Spinal cord (tissue), 10 donors: Measurements from ENCODE around the gene SAMD8. TPM values are rescaled to one million over a fixed set of nuclear protein-coding genes. Genes with fewer than 3 reads are reported as not detected.
A peak's percentile ranks its signal among the peaks of the same experiment; 100 is the strongest.

Experiments used
- DNase-seq, 6 donors: peaks; one replicate each; pipeline versions ENCODE4 v3.0.0 to v3.0.0-alpha.2; 2013 to 2015; ENCODE audit warnings: low spot score in 6 of 6, low read depth in 4 of 6
- H3K27ac ChIP-seq: one replicate; pipeline ENCODE4 v1.5.1; 2013; ENCODE audit warnings: low read depth, low read length, control low read depth
- H3K27me3 ChIP-seq: one replicate; pipeline ENCODE4 v1.6.1; 2013; ENCODE audit warnings: low read length; ENCODE audit not compliant: control insufficient read depth, insufficient read depth
- H3K36me3 ChIP-seq: one replicate; pipeline ENCODE4 v1.6.1; 2013; ENCODE audit warnings: low read length; ENCODE audit not compliant: control insufficient read depth, insufficient read depth
- H3K4me1 ChIP-seq: one replicate; pipeline ENCODE4 v1.6.1; 2013; ENCODE audit warnings: low read length; ENCODE audit not compliant: control insufficient read depth, insufficient read depth
- H3K4me3 ChIP-seq: one replicate; pipeline ENCODE4 v1.5.1; 2013; ENCODE audit warnings: low read depth, low read length, control low read depth
- H3K9me3 ChIP-seq: one replicate; pipeline ENCODE4 v1.6.1; 2013; ENCODE audit warnings: low read length; ENCODE audit not compliant: control insufficient read depth, insufficient read depth
- WGBS: methylation state at CpG from one replicate; pipeline ENCODE4 v1.1.5; 2013; ENCODE audit warnings: missing lambda C conversion rate; ENCODE audit not compliant: insufficient coverage; 5-methylcytosine and 5-hydroxymethylcytosine counted together
- polyA plus RNA-seq, 2 donors: library from polyadenylated mRNA; unstranded; fragments of 120-200 nt; gene quantifications; one replicate each; pipeline ENCODE4 v1.2.1, GENCODE V29; 2013; ENCODE audit not compliant: insufficient read length in 2 of 2
- total RNA-seq, 2 donors: library from RNA; depleted of rRNA in 1 of 2; stranded (reverse); fragments of 120-200 nt in 1 of 2; fragments of >200 nt in 1 of 2; gene quantifications; one replicate each; pipeline versions ENCODE4 v1.2.3 to v1.2.4, GENCODE V29; 2013 to 2014
- donor health status: healthy.

The SAMD8 gene
- total and polyA plus RNA-seq, 4 donors = 36.1 to 91.7 (median 45.4) TPM

DNA sequence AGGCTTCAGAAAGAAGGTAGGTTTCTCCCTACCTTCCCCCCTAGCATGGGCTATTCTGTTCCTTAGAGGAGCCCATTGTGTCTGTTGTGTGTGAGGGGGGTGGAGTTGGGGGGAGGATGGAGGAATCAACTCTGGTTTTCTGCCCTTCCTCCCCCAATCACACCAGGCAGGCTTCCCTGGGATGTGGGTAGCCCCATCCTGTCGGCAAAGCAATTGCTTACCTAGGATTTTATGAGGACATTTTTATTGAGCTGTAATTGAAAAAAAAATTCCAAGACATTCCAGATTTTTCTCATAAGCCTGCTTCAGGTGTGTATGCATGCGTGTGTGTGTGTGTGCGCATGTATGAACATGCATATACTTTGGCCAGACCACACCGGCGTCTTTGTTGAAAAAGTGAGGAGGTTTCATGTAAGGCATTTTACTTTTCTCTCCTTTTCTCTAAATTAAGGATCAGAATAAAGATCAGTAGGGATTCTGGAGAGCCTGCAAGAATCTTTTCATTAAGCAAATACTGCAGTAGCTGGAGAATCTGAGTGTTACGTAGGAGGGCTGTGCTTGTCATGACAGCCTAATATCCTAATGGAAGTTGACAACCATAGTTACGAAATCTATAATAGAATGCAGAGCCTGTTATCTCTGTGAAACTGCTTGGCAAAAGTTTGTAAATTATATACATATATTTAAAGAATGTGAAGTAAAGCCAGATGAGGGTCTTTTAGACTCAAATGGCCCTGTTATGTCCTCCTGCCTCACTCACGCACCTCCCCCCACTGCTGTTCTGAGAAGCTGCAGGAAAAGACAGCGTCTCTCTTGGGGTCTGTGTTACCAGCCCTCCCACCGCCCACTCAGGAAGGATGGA, 27.3 kb upstream of the SAMD8 start:
- H3K36me3 ChIP-seq = no peaks in the 10 kb centered on the region
- no peak overlapping the region for H3K4me3 ChIP-seq
- DNase-seq = peak in 1 of 6 donors; percentile 27
- no peak overlapping the region for H3K27ac ChIP-seq
- H3K4me1 ChIP-seq = no peaks in the 10 kb centered on the region
- no peaks in the 10 kb centered on the region for H3K9me3 ChIP-seq
- no peaks in the 10 kb centered on the region for H3K27me3 ChIP-seq
- WGBS = 83% methylated on average over 1 of the region's 10 CpGs

DNA sequence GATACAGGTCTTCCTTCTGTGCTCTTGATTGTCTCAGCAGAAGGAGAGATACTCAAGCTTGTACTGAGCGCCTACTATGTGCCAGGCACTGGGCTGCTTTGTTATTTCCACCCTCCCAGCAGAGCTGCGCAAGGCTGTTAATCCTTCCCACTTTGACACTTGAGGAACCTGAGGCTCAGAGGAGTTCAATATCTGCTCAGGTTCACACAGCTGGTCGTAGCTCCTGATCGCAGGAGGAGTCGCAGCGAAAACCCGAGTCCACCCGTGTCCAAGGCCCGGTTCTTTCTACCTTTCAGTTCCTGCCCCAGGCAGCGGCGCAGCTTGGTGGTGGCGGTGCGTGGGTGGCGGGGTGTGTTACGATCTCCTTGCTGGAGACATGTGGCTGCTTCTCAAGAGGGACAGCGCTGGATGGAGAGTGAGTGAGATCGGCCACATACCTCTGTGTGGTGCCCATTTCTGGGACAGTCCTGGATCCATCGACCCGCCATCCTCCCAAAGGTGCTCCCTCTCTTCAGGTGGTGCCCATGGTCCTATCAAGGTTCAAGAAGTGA, 26.5 kb upstream of the SAMD8 start:
- no peak overlapping the region for H3K27ac ChIP-seq
- no peaks in the 10 kb centered on the region for H3K4me1 ChIP-seq
- no peak overlapping the region for H3K4me3 ChIP-seq
- WGBS = 94% methylated on average over 17 of the region's 19 CpGs
- DNase-seq = no peak
- H3K27me3 ChIP-seq = no peaks in the 10 kb centered on the region
- no peaks in the 10 kb centered on the region for H3K36me3 ChIP-seq
- H3K9me3 ChIP-seq = no peaks in the 10 kb centered on the region

DNA sequence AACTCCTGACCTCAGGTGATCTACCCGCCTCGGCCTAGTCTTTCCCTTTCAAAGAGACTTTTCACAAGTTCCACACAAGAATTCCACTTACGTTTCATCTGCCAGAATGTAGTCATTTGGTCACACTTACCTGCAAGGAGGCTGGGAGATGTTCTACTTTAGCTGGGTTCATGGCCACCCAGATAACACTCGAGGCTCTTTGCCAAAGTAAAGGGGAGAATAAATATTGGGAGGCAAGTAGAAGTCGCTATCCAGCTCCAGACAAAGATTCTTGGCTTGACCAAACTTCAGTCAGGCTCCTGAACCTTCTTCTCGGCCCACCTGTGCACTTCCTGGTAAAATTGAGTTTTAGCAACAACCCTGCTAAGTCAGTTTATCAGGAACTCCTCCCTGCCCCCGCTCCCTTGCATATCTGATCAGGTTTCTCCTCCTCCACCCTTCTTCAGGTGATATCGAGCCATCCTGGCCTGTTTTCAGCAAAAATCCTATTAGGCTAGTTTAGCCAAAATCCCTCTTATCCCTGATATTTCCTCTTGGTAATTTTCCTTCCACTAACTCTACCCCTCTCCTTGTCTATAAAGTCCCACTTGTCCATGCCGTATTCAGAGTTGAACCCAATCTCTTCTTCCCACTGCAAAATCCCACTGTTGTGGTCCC, 25.1 kb upstream of the SAMD8 start:
- Histone ChIP-seq H3K27me3 (no peaks in the 10 kb centered on the region), H3K27ac (no peak overlapping the region), H3K4me3 (no peak overlapping the region), H3K9me3 (no peaks in the 10 kb centered on the region), H3K4me1 (no peaks in the 10 kb centered on the region), H3K36me3 (no peaks in the 10 kb centered on the region)
- WGBS = 97% methylated on average over 8 of the region's 9 CpGs
- DNase-seq = no peak

DNA sequence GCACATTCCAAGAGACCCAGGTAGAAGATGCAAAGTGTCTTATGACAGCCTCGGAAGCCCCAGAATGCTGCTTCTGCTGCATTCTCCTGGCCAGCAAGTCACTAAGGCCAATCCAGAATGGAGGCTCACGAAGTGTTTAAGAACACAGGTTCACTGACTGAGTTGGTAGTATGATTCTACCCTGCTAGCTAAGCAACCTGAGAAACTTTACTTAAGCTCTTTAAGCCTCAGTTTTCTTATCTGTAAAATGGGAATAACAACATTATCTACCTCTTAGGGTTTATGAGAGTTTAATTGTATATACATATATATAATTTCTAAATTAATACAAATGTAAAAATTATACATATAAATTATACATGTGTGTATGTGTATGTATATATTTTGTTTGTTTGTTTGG, 22.8 kb upstream of the SAMD8 start:
- H3K4me3 ChIP-seq = no peak overlapping the region
- no CpG with 5 or more reads among the region's 2 CpGs for WGBS
- no peaks in the 10 kb centered on the region for H3K27me3 ChIP-seq
- no peaks in the 10 kb centered on the region for H3K36me3 ChIP-seq
- H3K9me3 ChIP-seq = no peaks in the 10 kb centered on the region
- no peak for DNase-seq
- H3K4me1 ChIP-seq = no peaks in the 10 kb centered on the region
- no peak overlapping the region for H3K27ac ChIP-seq

DNA sequence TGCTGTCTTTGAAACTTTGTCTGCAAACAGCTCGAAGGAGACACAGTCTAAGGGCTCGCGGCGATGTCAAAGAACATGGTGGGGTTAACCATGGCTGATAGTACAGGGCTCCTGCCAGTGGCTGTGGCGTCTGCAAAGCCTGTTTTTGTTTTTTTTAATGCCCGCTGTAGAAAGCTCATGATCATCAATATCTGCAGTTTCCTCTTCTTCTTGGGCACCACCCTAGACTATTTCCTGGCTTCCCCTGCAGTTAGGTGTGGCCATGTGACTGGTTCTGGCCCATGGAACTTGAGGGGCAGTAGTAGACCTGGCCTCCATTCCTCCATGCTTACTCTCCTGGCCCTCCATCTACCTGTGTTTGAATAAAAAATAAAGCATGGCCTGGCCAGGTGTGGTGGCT, 21.8 kb upstream of the SAMD8 start:
- no peaks in the 10 kb centered on the region for H3K36me3 ChIP-seq
- H3K9me3 ChIP-seq = no peaks in the 10 kb centered on the region
- H3K4me1 ChIP-seq = no peaks in the 10 kb centered on the region
- no peak overlapping the region for H3K4me3 ChIP-seq
- WGBS = 96% methylated on average over 5 of the region's 6 CpGs
- H3K27ac ChIP-seq = no peak overlapping the region
- no peaks in the 10 kb centered on the region for H3K27me3 ChIP-seq
- no peak for DNase-seq

DNA sequence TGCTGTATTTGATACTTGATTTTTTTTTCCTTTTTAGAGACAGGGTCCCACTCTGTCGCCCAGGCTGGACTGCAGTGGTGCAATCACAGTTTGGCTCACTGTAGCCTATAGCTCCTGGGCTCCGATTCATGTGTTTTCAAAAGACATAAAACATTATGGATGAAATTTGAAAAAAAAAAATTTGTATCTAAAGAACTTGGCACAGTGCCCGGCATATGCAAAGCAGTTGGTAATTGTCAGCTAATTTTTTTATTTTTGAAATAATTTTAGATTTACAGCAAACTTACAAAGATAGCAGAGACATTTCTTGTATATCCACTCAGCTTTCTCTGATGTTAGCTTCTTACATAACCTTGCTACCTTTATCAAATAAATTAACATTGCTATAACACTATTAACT, 20.3 kb upstream of the SAMD8 start:
- Histone ChIP-seq H3K27me3 (no peaks in the 10 kb centered on the region), H3K27ac (no peak overlapping the region), H3K9me3 (no peaks in the 10 kb centered on the region), H3K4me1 (no peaks in the 10 kb centered on the region), H3K4me3 (no peak overlapping the region), H3K36me3 (no peaks in the 10 kb centered on the region)
- peak in 2 of 6 donors; percentile 12 to 72 for DNase-seq
- no CpG with 5 or more reads among the region's 3 CpGs for WGBS

DNA sequence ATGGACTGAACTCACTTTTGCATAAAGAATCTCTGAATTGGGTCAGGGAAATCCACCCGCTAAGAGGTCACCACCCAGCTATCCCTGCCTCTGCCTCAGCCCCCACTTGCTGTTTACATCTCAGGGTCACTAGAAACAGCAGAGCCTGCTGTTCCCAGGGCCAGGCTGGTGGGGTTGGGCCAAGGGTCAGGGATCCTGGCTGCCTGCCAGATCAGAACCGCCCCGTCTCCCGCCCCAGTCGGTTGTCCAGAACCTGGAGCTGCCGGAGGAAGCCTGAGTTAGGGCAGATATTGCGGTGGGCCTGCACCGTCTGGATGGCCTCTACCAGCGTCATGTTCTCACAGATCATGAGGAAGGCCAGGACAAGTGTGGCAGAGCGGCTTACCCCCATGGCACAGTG, 17.0 kb upstream of the SAMD8 start:
- H3K27me3 ChIP-seq = no peaks in the 10 kb centered on the region
- peaks cover under 1% of the 10 kb centered on the region for H3K4me1 ChIP-seq
- no peaks in the 10 kb centered on the region for H3K9me3 ChIP-seq
- WGBS = 93% methylated on average over 10 of the region's 10 CpGs
- DNase-seq = no peak
- no peaks in the 10 kb centered on the region for H3K36me3 ChIP-seq
- no peak overlapping the region for H3K27ac ChIP-seq
- no peak overlapping the region for H3K4me3 ChIP-seq

DNA sequence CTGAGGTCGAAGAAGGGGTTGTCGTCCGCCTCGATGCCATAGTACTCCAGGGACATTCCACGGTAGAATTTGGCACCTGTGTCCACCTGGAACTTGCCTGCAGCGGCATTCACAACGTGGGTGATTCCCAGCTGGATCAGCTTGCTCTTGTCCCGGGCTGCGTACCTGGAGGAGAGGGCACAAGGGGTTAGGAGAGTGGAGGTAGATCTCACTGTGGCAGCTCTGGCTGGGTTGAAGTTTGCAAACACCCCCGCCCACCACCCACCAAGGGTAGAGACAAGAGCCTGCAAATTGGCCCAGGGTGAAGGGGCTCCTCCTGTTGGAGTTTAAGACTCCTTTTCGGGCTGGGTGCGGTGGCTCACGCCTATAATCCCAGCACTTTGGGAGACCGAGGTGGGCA, 15.8 kb upstream of the SAMD8 start:
- H3K27me3 ChIP-seq = no peaks in the 10 kb centered on the region
- H3K36me3 ChIP-seq = no peaks in the 10 kb centered on the region
- DNase-seq = no peak
- no peak overlapping the region for H3K4me3 ChIP-seq
- peaks cover 12% of the 10 kb centered on the region for H3K4me1 ChIP-seq
- H3K27ac ChIP-seq = no peak overlapping the region
- whole genome bisulfite sequencing = 85% methylated on average over 10 of the region's 14 CpGs
- no peaks in the 10 kb centered on the region for H3K9me3 ChIP-seq

DNA sequence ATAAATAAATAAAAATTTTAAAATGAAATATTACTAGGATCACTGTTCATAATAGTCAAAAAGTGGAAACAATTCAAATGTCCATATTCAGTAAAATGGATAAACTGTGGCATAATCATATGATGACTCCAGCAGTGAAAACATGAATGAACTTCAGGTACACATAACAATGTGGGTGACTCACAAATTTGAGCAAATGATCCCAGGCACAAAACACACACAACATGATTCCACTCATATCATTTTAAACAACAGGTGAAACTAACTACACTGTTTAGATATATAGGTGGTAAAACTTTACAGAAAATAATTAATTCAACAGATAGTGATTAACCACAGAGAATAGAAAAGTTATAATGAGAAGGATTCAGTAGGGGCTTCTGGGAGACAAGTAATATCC, 14.7 kb upstream of the SAMD8 start:
- H3K27me3 ChIP-seq = no peaks in the 10 kb centered on the region
- H3K9me3 ChIP-seq = no peaks in the 10 kb centered on the region
- H3K27ac ChIP-seq = no peak overlapping the region
- H3K36me3 ChIP-seq = no peaks in the 10 kb centered on the region
- no peak overlapping the region for H3K4me3 ChIP-seq
- DNase-seq = no peak
- peaks cover 14% of the 10 kb centered on the region for H3K4me1 ChIP-seq
